IPS DF 4.7 (cell line): ENCODE data around the gene COL6A6.
"Not testable (repeated sequence)": the region's sequence is repeated elsewhere in the genome, so short reads cannot be mapped to it uniquely, and the experiment has no call there.

Experiments used
- DNase-seq: peaks from one replicate; pipeline ENCODE4 v3.0.0-alpha.2; 2013; ENCODE audit warnings: low spot score; ENCODE audit errors: extremely low read depth

COL6A6 gene

DNA sequence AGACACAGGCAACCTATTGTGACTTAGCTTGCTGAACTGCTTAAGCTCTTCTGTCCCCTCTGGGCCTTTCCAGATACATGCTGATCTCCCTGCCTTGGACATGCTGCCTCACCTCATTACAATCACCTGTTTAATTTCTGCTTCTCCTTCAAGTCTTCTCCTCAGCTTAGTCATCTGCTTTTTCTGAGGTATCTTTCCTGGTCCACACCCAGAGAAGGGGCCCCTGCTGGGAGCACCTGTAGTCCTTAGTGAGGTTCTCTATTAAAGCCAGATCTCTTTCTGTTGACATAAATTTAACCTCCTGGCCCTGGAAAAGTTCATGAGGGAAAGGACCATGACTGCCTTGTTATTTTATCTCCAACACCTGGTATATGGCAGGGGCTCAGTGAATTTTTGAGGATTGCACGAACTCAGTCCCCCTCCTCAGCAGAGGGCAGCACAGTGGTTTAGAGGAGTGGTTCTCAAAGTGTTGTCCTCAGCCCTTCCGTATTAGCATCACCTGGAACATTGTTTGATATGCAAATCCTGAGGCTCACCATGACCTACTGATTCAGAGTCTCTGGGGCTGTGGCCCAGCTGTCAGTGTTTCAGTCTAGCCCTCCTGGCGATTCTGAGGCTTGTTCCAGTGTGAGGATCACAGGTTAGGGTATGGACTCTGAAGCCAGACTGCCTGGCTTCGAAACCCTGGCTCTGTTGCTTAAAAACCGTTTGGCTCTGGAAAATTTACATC is 12.7 kb downstream of the COL6A6 start:
- DNase-seq, result no peak

DNA sequence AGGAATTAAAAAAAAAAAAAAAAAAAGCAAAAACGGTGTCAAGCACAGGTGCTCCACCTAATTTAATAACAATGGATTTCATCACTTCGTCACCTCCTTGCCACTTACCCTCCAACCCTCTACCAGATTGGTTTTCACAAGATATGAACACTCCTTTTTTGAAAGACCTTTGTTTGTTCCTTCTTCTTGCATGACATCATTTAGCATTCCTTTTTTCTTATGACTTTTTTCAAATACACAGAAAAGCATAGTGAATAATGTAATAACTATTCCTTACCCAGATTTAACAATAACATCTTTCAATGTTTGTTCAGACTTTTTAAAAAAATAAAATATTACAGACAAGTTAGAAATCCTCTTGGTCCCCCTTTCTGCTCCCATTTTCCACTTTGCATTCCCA is 16.3 kb downstream of the COL6A6 start:
- no peak for DNase-seq

DNA sequence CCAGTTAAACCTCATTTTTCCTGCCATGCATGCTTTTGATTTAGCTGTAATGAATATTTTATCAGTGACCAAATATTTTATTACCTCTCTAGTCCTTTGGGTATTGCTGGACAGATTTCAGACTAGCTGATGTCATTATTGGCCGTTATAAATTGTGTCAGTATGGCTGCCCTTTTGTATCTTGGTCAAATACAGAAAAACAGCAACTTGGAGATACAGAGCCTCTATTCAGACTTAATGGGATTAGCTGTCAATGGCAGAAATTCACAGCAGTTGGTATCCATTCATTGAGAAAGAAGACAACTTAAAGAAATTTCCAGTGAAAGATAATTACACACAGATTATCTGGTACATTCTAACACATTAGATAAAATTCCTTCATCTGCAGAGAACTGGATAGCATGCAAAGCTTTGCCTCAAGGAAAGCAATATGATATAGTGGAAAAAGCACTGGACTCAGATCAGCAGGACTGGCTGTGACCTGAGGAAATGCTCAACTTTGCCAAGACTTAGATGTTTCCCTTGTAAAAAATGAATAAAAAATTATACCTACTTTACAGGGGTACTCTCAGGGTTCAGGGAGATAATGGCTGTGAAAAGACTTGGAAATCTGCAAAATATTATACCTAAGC is 20.8 kb downstream of the COL6A6 start:
- no peak for DNase-seq

DNA sequence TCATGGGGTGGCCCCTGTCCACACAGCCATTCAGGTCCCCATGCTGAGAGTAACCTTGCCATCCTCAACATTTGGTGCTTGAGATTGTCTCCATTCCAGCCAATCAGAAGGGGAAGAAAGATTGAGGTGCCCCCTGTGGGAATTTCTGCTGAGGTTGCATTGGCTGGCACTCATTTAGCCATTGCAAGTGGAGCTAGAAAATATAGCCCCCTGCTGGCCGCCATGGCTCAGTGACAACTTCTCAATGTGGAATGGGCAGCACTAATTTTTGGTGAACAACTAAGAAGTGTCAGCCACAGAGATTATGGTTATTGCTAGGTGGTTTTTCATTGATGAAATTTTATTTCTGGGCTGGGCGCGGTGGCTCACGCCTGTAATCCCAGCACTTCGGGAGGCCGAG is 22.0 kb downstream of the COL6A6 start:
- no peak for DNase-seq

DNA sequence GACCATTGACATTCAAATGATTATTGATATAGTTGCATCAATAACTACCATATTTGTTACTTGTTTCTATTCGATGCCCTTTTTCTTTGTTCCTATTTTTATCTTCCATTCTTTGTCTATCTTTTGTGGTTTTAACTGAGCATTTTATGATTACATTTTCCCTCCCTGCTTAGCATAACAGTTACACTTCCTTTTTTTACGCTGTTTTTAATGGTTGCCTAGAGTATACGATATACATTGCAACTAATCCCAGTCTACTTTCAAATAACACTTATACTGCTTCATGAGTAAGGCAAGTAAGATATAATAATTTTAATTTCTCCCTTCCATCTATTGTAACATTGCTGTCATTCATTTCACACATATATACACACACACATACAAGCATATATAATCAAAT is 26.3 kb downstream of the COL6A6 start:
- no peak for DNase-seq

DNA sequence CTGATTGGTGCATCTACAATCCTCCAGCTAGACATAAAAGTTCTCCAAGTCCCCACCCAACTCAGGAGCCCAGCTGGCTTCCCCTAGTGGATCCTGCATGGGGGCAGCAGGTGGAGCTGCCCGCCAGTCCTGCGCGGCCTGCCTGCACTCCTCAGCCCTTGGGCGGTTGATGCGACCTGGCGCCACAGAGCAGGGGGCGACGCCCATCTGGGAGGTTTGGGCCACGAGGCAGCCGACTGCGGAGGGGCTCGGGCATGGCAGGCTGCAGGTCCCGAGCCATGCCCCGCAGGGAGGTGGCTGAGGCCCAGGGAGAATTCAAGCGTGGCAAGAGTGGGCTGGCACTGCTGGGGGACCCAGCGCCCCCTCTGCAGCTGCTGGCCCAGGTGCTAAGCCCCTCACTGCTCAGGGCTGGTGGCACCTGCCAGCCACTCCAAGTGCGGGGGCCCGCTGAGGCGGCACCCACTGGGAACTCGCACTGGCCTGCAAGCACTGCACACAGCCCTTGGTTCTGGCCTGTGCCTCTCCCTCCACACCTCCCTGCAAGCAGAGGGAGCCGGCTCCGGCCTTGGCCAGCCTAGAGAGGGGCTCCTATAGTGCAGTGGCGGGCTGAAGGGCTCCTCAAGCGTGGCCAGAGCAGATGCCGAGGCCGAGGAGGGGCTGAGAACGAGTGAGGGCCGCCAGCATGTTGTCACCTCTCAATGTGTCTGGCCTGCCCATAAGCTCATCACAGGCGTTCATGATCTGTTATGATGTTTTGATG is 30.1 kb downstream of the COL6A6 start:
- DNase-seq, result no peak

DNA sequence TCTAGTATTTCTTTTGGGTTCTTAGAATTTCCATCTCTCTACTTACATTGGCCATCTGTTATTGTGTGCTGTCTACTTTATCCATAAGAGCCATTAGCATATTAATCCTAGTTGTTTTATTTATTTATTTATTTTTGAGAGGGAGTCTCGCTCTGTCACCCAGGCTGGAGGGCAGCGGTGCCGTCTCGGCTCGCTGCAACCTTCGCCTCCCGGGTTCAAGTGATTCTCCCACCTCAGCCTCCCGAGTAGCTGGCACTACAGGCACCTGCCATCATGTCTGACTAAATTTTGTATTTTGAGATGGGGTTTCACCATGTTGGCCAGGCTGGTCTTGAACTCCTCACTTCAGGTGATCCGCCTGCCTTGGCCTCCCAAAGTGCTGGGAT is 30.7 kb downstream of the COL6A6 start:
- not testable (repeated sequence) for DNase-seq

DNA sequence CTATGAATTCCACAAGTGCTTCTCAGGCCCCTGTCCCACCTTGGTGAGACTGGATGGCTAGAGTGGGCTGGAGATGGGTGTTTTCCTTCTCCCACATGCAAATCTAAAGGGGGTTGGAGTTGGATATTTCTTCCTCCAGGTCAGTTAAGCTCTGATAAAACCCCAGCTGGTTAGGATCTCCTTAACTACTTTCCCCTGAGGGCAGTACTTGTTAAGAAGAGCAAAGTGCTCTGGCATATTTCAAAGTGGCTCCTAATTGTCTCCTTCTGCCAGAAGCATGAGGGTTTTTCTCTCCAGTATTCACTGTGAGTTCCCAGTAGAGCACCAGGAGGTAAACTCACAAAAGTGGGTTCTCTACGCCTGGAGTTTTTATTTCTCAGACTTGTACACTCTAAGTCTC is 31.4 kb downstream of the COL6A6 start:
- DNase-seq, result no peak

DNA sequence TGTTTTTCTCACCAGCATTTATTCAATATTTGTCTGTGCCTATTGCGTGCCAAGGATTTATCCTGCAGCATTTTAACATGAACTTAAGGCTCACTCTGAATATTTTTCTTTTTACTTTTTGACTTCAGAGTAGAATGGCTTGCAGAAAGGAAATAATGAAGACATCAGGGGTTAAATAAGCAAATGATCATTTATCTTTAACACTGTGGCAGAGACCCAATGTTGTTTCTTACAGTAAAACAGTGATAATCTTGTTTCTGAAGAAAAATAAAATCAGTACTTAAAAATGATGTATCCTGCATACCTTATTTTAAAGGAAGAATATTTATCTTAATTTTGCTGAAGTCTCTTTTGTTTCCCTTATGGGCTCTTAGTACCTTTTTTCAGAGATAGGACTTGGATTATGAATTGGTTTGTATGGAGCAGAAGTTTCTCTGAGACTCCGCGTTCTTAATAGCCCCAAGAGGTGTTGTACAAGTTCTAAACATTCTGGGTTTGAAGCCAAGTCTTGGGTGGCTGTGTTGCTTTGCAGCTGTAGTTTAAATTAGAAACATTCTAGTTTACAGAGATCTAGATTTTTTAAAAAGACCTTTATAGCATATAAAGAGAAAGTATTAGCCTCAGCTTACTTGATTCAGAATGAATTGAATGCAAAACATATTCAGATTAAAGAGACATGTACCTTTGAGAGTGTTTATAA is 40.5 kb downstream of the COL6A6 start:
- no peak for DNase-seq

DNA sequence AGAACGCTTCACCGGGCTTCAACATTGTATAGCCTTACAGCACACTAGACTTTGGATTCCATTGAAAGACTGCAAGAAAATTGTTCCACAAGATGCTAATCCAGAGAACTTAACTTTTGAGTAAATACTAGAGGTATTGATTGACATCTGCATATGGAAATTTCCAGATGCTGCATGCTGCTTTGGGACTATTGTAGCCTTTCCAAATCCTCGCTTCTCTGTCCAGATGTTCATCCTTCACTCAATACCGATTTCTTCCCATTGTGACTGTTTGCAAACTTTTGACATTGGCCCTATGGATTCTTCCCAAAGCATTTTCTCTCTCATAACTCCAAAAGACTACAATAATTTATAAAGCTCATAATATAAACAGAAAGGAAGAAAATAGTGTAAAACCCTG is 41.4 kb downstream of the COL6A6 start:
- DNase-seq, result no peak

DNA sequence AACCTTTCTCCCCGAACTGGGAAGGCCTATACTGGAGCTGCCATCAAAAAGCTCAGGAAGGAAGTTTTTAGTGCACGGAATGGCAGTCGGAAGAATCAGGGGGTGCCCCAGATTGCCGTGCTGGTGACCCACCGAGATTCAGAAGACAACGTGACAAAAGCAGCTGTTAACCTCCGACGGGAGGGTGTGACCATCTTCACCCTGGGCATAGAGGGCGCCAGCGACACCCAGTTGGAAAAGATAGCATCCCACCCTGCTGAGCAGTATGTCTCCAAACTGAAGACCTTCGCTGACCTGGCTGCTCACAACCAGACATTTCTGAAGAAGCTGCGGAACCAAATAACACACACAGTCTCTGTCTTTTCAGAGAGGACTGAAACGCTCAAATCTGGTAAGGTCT is 48.2 kb downstream of the COL6A6 start:
- peak; percentile 33 for DNase-seq
